Suprapubic skin (tissue), 4 donors: ENCODE data around the gene ARFGEF3. TPM values are rescaled to one million over a fixed set of nuclear protein-coding genes. Genes with fewer than 3 reads are reported as not detected.

Source experiments
- DNase-seq, 2 donors: peaks; one replicate each; pipeline ENCODE4 v3.0.0-alpha.2; 2019; ENCODE audit warnings: low spot score in 2 of 2
- H3K27ac ChIP-seq: fragments of 200-600 bp; sonication (generic); one replicate; pipeline ENCODE4 v1.5.1; 2019
- H3K27me3 ChIP-seq: fragments of 200-600 bp; sonication (generic); one replicate; pipeline ENCODE4 v1.5.1; 2019
- H3K36me3 ChIP-seq: fragments of 200-600 bp; sonication (generic); one replicate; pipeline ENCODE4 v1.5.1; 2019
- H3K4me1 ChIP-seq: fragments of 200-600 bp; sonication (generic); one replicate; pipeline ENCODE4 v1.5.1; 2019
- H3K4me3 ChIP-seq: fragments of 200-600 bp; sonication (generic); one replicate; pipeline ENCODE4 v1.5.1; 2019; ENCODE audit warnings: mild to moderate bottlenecking
- H3K9me3 ChIP-seq: fragments of 200-600 bp; sonication (generic); one replicate; pipeline ENCODE4 v1.5.1; 2019
- EP300 ChIP-seq: sonication (generic); formaldehyde crosslinking; IDR thresholded peaks from one replicate; pipeline ENCODE4 v1.6.1; 2017; ENCODE audit warnings: antibody characterized with exemption
- POLR2A ChIP-seq, 2 donors: fragments of 450-650 bp; IDR thresholded peaks; one replicate each; pipeline ENCODE4 v1.6.1; 2017; ENCODE audit warnings: antibody characterized with exemption in 2 of 2, mild to moderate bottlenecking in 2 of 2, moderate library complexity in 2 of 2
- POLR2AphosphoS5 ChIP-seq, 3 donors: sonication (generic); formaldehyde crosslinking; IDR thresholded peaks; one replicate each; pipeline ENCODE4 v1.6.1; 2017; ENCODE audit warnings: antibody characterized with exemption in 3 of 3
- WGBS: methylation state at CpG from one replicate; pipeline ENCODE4 v1.1.5; 2018; 5-methylcytosine and 5-hydroxymethylcytosine counted together
- total RNA-seq, 4 donors: library from RNA; depleted of rRNA; stranded (reverse); fragments of >200 nt; gene quantifications; one replicate each; pipeline ENCODE4 v1.1.0, GENCODE V29; 2016
- TF ChIP-seq, protein P1 (sequence below), 2 donors: fragments of 200-600 bp in 1 of 2; fragments of 450-650 bp in 1 of 2; sonication (generic) in 1 of 2; IDR thresholded peaks; one replicate each; pipeline ENCODE4 v1.5.1; 2016 to 2019; ENCODE audit warnings: antibody characterized with exemption in 2 of 2, mild to moderate bottlenecking in 1 of 2, moderate library complexity in 1 of 2

Gene ARFGEF3
- total RNA-seq, 4 donors from 2014 or later = 5.1 to 20.6 (median 9.6) TPM

DNA sequence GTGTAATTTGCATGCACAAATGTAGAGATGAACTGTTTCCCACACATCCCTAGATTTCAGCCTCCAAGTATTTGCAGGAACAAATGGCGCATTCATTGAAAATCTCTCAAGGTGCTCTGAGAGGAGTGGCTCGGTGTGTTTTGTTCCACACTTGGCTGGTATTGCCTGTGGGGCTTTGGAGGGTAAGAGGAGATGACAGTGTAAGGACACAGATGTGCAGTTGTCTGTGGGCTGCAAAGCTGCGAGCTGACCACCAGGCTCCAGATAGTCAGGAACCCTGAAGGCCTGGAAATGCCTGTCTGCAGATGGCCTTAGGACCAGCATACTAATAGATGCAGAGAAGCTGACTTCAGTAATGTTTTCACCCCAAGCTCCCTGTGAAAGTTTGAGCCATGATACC lies 114.2 kb downstream of the ARFGEF3 start:
- Histone ChIP-seq H3K4me3 (no peak overlapping the region), H3K4me1 (no peaks in the 10 kb centered on the region), H3K27ac (no peak overlapping the region), H3K36me3 (peaks cover 3% of the 10 kb centered on the region), H3K9me3 (no peaks in the 10 kb centered on the region), H3K27me3 (no peaks in the 10 kb centered on the region)
- no peak for DNase-seq
- WGBS = 58% methylated on average over 3 of the region's 3 CpGs
- TF ChIP-seq, protein P1, sequence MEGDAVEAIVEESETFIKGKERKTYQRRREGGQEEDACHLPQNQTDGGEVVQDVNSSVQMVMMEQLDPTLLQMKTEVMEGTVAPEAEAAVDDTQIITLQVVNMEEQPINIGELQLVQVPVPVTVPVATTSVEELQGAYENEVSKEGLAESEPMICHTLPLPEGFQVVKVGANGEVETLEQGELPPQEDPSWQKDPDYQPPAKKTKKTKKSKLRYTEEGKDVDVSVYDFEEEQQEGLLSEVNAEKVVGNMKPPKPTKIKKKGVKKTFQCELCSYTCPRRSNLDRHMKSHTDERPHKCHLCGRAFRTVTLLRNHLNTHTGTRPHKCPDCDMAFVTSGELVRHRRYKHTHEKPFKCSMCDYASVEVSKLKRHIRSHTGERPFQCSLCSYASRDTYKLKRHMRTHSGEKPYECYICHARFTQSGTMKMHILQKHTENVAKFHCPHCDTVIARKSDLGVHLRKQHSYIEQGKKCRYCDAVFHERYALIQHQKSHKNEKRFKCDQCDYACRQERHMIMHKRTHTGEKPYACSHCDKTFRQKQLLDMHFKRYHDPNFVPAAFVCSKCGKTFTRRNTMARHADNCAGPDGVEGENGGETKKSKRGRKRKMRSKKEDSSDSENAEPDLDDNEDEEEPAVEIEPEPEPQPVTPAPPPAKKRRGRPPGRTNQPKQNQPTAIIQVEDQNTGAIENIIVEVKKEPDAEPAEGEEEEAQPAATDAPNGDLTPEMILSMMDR (IDR thresholded peaks at IDR 0.05) = no peak
- TF ChIP-seq POLR2A (IDR thresholded peaks at IDR 0.05) (no peak), POLR2AphosphoS5 (IDR thresholded peaks at IDR 0.05) (no peak), EP300 (no peak)

DNA sequence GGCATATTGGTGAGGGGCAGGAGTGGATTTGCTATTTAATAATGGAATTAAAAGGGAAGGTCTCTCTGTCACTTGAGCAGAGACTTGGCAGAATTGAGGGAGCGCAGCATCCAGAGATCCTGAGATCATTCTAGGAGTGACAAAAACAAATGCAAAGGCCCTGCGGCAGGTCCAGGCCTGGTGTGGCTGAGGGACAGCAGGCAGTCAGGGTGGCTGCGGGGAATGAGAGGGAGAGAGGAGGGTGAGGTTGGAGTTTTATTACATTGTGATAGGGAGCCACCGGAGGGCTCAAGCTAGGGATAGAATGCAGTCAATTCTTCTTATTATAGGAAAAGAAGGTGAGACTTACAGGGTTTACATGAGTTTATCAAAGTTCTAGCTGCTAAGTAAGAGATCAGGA lies 116.1 kb downstream of the ARFGEF3 start:
- DNase-seq = no peak
- Histone ChIP-seq H3K4me1 (no peaks in the 10 kb centered on the region), H3K27me3 (no peaks in the 10 kb centered on the region), H3K4me3 (no peak overlapping the region), H3K36me3 (peaks cover 3% of the 10 kb centered on the region), H3K9me3 (no peaks in the 10 kb centered on the region), H3K27ac (no peak overlapping the region)
- WGBS = 80% methylated on average over 4 of the region's 4 CpGs
- TF ChIP-seq, protein P1 (IDR thresholded peaks at IDR 0.05) = no peak
- TF ChIP-seq EP300 (no peak), POLR2AphosphoS5 (IDR thresholded peaks at IDR 0.05) (no peak), POLR2A (IDR thresholded peaks at IDR 0.05) (no peak)

DNA sequence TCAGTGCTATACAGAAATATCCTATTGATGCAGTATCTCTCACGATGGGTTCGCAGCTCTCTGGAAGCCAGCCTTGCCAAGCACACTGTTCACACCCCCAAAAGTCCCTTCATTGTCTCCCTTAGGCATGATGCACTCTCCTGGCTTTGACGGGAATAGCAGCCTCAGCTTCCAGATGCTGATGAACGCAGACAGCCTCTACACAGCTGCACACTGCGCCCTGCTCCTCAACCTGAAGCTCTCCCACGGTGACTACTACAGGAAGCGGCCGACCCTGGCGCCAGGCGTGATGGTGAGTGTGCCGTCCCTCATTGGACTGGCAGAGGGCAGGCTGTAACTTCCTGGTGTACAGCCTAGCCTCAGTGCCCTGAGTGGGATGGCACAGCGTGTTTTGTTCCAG lies 116.6 kb downstream of the ARFGEF3 start:
- Histone ChIP-seq H3K4me3 (no peak overlapping the region), H3K4me1 (no peaks in the 10 kb centered on the region), H3K9me3 (no peaks in the 10 kb centered on the region), H3K27me3 (no peaks in the 10 kb centered on the region), H3K27ac (no peak overlapping the region), H3K36me3 (peaks cover 3% of the 10 kb centered on the region)
- TF ChIP-seq, protein P1 (IDR thresholded peaks at IDR 0.05) = peak in 1 of 2 donors; percentile 52
- TF ChIP-seq POLR2AphosphoS5 (IDR thresholded peaks at IDR 0.05) = no peak
- DNase-seq = no peak
- WGBS = 38% methylated on average over 10 of the region's 12 CpGs

DNA sequence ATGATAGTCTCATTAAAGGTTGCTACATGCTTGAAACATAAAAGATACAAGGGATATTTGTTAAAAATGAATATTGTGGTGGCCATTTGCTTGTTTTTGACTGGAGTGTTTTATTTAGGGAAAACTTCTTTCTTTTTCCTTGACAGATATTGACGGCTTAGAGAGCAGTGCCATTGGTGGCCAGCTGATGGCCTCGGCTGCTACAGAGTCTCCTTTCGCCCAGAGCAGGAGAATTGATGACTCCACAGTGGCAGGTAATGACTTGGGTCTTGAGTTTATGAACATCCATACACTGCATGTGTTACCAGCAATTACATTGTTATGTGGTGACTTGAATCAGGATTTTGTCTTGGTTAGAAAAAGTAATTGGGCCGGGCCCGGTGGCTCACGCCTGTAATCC lies 124.1 kb downstream of the ARFGEF3 start:
- no peak for DNase-seq
- 85% methylated on average over 6 of the region's 6 CpGs for WGBS
- H3K27me3 ChIP-seq = no peaks in the 10 kb centered on the region
- H3K9me3 ChIP-seq = no peaks in the 10 kb centered on the region
- no peaks in the 10 kb centered on the region for H3K36me3 ChIP-seq
- no peaks in the 10 kb centered on the region for H3K4me1 ChIP-seq
- H3K27ac ChIP-seq = no peak overlapping the region
- H3K4me3 ChIP-seq = no peak overlapping the region
- TF ChIP-seq POLR2AphosphoS5 (IDR thresholded peaks at IDR 0.05) (no peak), EP300 (no peak), POLR2A (IDR thresholded peaks at IDR 0.05) (no peak)
- TF ChIP-seq, protein P1 (IDR thresholded peaks at IDR 0.05) = no peak

DNA sequence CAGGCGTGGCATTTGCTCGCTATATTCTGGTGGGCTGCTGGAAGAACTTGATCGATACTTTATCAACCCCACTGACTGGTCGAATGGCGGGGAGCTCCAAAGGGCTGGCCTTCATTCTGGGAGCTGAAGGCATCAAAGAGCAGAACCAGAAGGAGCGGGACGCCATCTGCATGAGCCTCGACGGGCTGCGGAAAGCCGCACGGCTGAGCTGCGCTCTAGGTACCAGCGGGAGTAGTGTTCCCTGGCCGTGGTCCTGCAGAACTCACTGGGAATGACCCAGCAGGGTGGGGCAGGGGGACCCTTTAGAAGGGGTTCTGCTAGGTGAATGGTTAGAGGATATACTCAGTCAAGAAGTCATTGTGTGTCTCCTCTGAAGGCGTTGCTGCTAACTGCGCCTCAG lies 125.0 kb downstream of the ARFGEF3 start:
- no peaks in the 10 kb centered on the region for H3K27me3 ChIP-seq
- WGBS = 97% methylated on average over 11 of the region's 17 CpGs
- no peak for DNase-seq
- H3K36me3 ChIP-seq = no peaks in the 10 kb centered on the region
- no peak overlapping the region for H3K27ac ChIP-seq
- no peaks in the 10 kb centered on the region for H3K9me3 ChIP-seq
- no peaks in the 10 kb centered on the region for H3K4me1 ChIP-seq
- no peak overlapping the region for H3K4me3 ChIP-seq
- TF ChIP-seq EP300 (no peak), POLR2A (IDR thresholded peaks at IDR 0.05) (no peak), POLR2AphosphoS5 (IDR thresholded peaks at IDR 0.05) (no peak)
- TF ChIP-seq, protein P1 (IDR thresholded peaks at IDR 0.05) = no peak
